Stomach smooth muscle (tissue), 2 donors: Measurements from ENCODE around the gene GRIK4.

Source experiments
- H3K27ac ChIP-seq: one replicate; pipeline ENCODE4 v1.7.0; 2013; ENCODE audit warnings: mild to moderate bottlenecking, low read length, inconsistent platforms
- H3K27me3 ChIP-seq, 2 donors: one replicate each; pipeline ENCODE4 v1.7.0; 2013; ENCODE audit warnings: low read length in 2 of 2; ENCODE audit not compliant: insufficient read depth in 2 of 2, control insufficient read depth in 1 of 2
- H3K36me3 ChIP-seq, 2 donors: one replicate each; pipeline ENCODE4 v1.7.0; 2013; ENCODE audit warnings: low read length in 2 of 2; ENCODE audit not compliant: control insufficient read depth in 2 of 2, insufficient read depth in 2 of 2
- H3K4me1 ChIP-seq: one replicate; pipeline ENCODE4 v1.7.0; 2013; ENCODE audit warnings: low read length; ENCODE audit not compliant: control insufficient read depth, insufficient read depth
- H3K4me3 ChIP-seq, 2 donors: one replicate each; pipeline ENCODE4 v1.7.0; 2013; ENCODE audit warnings: low read length in 2 of 2
- H3K9ac ChIP-seq, 2 donors: one replicate each; pipeline ENCODE4 v1.7.0; 2013; ENCODE audit warnings: low read length in 2 of 2, mild to moderate bottlenecking in 1 of 2
- H3K9me3 ChIP-seq, 2 donors: one replicate each; pipeline ENCODE4 v1.7.0; 2013; ENCODE audit warnings: low read length in 2 of 2; ENCODE audit not compliant: control insufficient read depth in 2 of 2
- donor health status: healthy.
- donor health status: Pancreatic carcinoma.

GRIK4 gene

GRCh38 chr11:120954381-120954780 lies 442.8 kb downstream of the GRIK4 start:
- H3K9me3 ChIP-seq, result no peaks in the 10 kb centered on the region
- no peak overlapping the region for H3K9ac ChIP-seq
- peaks cover 0 to 15% of the 10 kb centered on the region in 2 donors for H3K27me3 ChIP-seq
- no peak overlapping the region for H3K27ac ChIP-seq
- H3K4me3 ChIP-seq, result no peak overlapping the region
- H3K4me1 ChIP-seq, result peaks cover 5% of the 10 kb centered on the region
- no peaks in the 10 kb centered on the region for H3K36me3 ChIP-seq

GRCh38 chr11:120956710-120957495 lies 445.4 kb downstream of the GRIK4 start:
- no peak overlapping the region for H3K27ac ChIP-seq
- no peak overlapping the region for H3K4me3 ChIP-seq
- peaks cover 5% of the 10 kb centered on the region for H3K4me1 ChIP-seq
- H3K9me3 ChIP-seq, result no peaks in the 10 kb centered on the region
- H3K36me3 ChIP-seq, result no peaks in the 10 kb centered on the region
- H3K9ac ChIP-seq, result no peak overlapping the region
- H3K27me3 ChIP-seq, result peaks cover 0 to 9% of the 10 kb centered on the region in 2 donors

- Histone ChIP-seq H3K27ac (no peak overlapping the region), H3K27me3 (peaks cover 0 to 3% of the 10 kb centered on the region in 2 donors), H3K36me3 (no peaks in the 10 kb centered on the region), H3K4me1 (no peaks in the 10 kb centered on the region), H3K9me3 (no peaks in the 10 kb centered on the region), H3K9ac (no peak overlapping the region), H3K4me3 (no peak overlapping the region)
These were observed 446.6 kb downstream of the GRIK4 start for GRCh38 chr11:120958185-120958584.

GRCh38 chr11:120959189-120959588 lies 447.6 kb downstream of the GRIK4 start:
- Histone ChIP-seq H3K36me3 (no peaks in the 10 kb centered on the region), H3K9me3 (no peaks in the 10 kb centered on the region), H3K4me1 (no peaks in the 10 kb centered on the region), H3K4me3 (no peak overlapping the region), H3K27ac (no peak overlapping the region), H3K27me3 (peaks cover 0 to 3% of the 10 kb centered on the region in 2 donors), H3K9ac (no peak overlapping the region)

GRCh38 chr11:120964857-120965256 lies 453.3 kb downstream of the GRIK4 start:
- peaks cover 0 to 2% of the 10 kb centered on the region in 2 donors for H3K27me3 ChIP-seq
- no peak overlapping the region for H3K4me3 ChIP-seq
- no peaks in the 10 kb centered on the region for H3K9me3 ChIP-seq
- no peak overlapping the region for H3K9ac ChIP-seq
- H3K27ac ChIP-seq, result no peak overlapping the region
- no peaks in the 10 kb centered on the region for H3K4me1 ChIP-seq
- no peaks in the 10 kb centered on the region for H3K36me3 ChIP-seq

DNA sequence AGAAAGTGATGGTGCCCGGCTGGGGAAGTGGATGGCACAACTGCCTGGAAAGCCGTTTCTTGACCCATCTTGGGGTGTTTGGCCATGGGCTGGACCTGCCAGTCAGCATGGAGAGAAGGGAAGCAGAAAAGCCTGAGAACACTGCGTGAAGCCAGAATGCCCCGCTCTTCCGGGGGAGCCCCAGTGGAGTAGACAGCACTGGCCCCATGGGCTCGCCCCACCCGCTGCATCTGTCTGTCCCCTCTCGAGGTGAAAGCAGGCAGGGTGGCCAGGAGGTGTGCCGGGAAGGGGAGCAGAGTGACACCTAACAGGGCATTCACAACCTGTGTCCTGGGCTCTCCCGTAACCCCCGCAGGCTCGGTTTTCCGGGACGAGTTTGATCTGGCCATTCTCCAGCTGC lies 455.3 kb downstream of the GRIK4 start:
- no peaks in the 10 kb centered on the region for H3K9me3 ChIP-seq
- H3K36me3 ChIP-seq, result no peaks in the 10 kb centered on the region
- no peak overlapping the region for H3K27ac ChIP-seq
- H3K4me3 ChIP-seq, result no peak overlapping the region
- no peak overlapping the region for H3K9ac ChIP-seq
- H3K4me1 ChIP-seq, result no peaks in the 10 kb centered on the region
- peaks cover 0 to 5% of the 10 kb centered on the region in 2 donors for H3K27me3 ChIP-seq

DNA sequence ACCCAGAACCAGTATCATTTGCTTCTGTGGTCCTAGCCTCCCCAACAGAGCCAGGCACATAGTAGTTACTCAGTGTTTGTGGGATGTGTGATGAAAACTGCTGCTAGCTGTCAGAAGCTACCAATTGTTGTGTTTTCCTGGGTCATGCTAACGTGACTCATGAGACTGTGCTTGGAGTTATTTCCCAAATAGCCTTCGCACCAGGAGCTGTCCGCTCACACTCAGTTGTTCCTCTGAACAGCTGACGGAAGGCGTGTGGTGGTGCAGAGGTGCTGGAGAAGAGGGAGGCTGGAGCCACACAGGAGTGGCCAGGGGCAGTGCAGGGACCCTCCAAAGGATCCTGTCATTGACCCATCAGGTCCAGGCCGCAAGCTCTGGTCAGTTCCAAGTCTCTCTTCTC lies 458.4 kb downstream of the GRIK4 start:
- H3K27ac ChIP-seq, result no peak overlapping the region
- peaks cover 0 to 5% of the 10 kb centered on the region in 2 donors for H3K27me3 ChIP-seq
- H3K9ac ChIP-seq, result no peak overlapping the region
- H3K9me3 ChIP-seq, result no peaks in the 10 kb centered on the region
- no peak overlapping the region for H3K4me3 ChIP-seq
- H3K4me1 ChIP-seq, result no peaks in the 10 kb centered on the region
- no peaks in the 10 kb centered on the region for H3K36me3 ChIP-seq

DNA sequence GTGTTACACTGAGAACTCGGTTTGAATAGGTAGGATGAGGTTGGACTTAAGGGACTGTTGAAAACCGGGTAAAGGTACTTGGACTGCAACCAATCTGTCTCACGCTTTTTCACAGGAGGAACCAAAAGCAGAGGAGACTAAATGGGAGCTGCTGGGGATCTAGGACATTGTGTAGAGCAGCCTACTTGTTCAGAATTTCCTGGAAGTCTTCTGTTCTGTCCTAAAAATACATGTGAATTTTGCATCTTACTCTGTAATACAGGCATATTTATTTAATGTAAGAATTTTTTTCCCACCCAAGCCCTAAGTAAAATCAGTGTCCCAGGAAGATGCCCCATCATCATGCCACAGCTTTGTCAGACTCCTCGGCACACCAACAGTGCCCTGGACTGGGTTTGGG lies 460.3 kb downstream of the GRIK4 start:
- no peaks in the 10 kb centered on the region for H3K36me3 ChIP-seq
- H3K27ac ChIP-seq, result no peak overlapping the region
- H3K9me3 ChIP-seq, result no peaks in the 10 kb centered on the region

GRCh38 chr11:120972621-120973020 lies 461.1 kb downstream of the GRIK4 start:
- H3K27ac ChIP-seq, result no peak overlapping the region
- peaks cover 7 to 10% of the 10 kb centered on the region in 2 donors for H3K27me3 ChIP-seq
- H3K9ac ChIP-seq, result no peak overlapping the region
- no peaks in the 10 kb centered on the region for H3K36me3 ChIP-seq
- no peak overlapping the region for H3K4me3 ChIP-seq
- H3K9me3 ChIP-seq, result no peaks in the 10 kb centered on the region
- H3K4me1 ChIP-seq, result no peaks in the 10 kb centered on the region

More for the DNA sequence above, 460.3 kb downstream of the GRIK4 start:
- peaks cover under 1 to 6% of the 10 kb centered on the region in 2 donors for H3K27me3 ChIP-seq
- H3K9ac ChIP-seq, result no peak overlapping the region
- no peaks in the 10 kb centered on the region for H3K4me1 ChIP-seq
- H3K4me3 ChIP-seq, result no peak overlapping the region

DNA sequence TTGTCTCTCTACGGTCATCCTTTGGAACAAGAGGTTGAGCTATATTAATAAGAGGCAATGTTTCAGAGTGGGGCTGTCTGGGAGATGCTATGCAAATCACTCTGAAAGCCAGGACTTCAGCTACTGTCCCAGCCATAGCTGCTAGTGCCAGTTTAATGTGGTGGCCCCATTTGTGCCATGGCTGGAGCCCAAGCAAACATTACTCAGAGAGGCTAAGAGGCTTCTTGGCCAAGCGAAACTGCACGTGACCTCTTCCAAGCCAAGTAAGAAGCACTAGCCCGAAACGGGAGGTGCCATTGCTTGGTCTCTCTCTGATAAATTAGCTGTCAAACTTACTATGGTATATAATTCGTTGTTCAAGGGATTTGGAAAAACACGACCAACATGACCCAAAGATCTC lies 462.0 kb downstream of the GRIK4 start:
- Histone ChIP-seq H3K4me3 (no peak overlapping the region), H3K27ac (no peak overlapping the region), H3K36me3 (no peaks in the 10 kb centered on the region), H3K27me3 (peaks cover 7 to 12% of the 10 kb centered on the region in 2 donors), H3K4me1 (no peaks in the 10 kb centered on the region), H3K9me3 (no peaks in the 10 kb centered on the region), H3K9ac (no peak overlapping the region)

GRCh38 chr11:120974466-120974865 lies 462.9 kb downstream of the GRIK4 start:
- Histone ChIP-seq H3K9me3 (no peaks in the 10 kb centered on the region), H3K36me3 (no peaks in the 10 kb centered on the region), H3K27ac (no peak overlapping the region), H3K9ac (no peak overlapping the region), H3K27me3 (peaks cover 7 to 12% of the 10 kb centered on the region in 2 donors), H3K4me3 (no peak overlapping the region), H3K4me1 (no peaks in the 10 kb centered on the region)
